DOHH2 (cell line): Measurements from ENCODE around the gene APOLD1.
A peak's percentile ranks its signal among the peaks of the same experiment; 100 is the strongest.

Experiments used
- H3F3A ChIP-seq: fragments of 200-600 bp; sonication (generic), shearing (Covaris generic); 2 replicates; pipeline ENCODE4 v1.6.0; 2016; ENCODE audit warnings: antibody characterized with exemption, mild to moderate bottlenecking; ENCODE audit not compliant: control insufficient read depth, insufficient read depth
- H3K27ac ChIP-seq: fragments of 200-600 bp; sonication (generic); 2 replicates; pipeline ENCODE4 v1.5.1; 2014; ENCODE audit warnings: low read depth, mild to moderate bottlenecking, low read length, moderate library complexity
- H3K27me3 ChIP-seq: fragments of 200-600 bp; sonication (generic); 2 replicates; pipeline ENCODE4 v1.6.1; 2014; ENCODE audit warnings: mild to moderate bottlenecking, low read length, mixed read lengths; ENCODE audit not compliant: control insufficient read depth
- H3K36me3 ChIP-seq: fragments of 200-600 bp; sonication (generic); 2 replicates; pipeline ENCODE4 v1.6.1; 2014; ENCODE audit warnings: mild to moderate bottlenecking, low read length, moderate library complexity, mixed read lengths; ENCODE audit not compliant: control insufficient read depth
- H3K4me1 ChIP-seq: fragments of 200-600 bp; sonication (generic); 2 replicates; pipeline ENCODE4 v1.6.1; 2014; ENCODE audit warnings: mild to moderate bottlenecking, low read length, mixed read lengths; ENCODE audit not compliant: control insufficient read depth
- H3K4me2 ChIP-seq: fragments of 200-600 bp; sonication (generic); 2 replicates; pipeline ENCODE4 v1.6.0; 2014; ENCODE audit warnings: mild to moderate bottlenecking, low read length, moderate library complexity
- H3K4me3 ChIP-seq: fragments of 200-600 bp; sonication (generic); 2 replicates; pipeline ENCODE4 v1.5.1; 2014; ENCODE audit warnings: mild to moderate bottlenecking, low read length, mixed read lengths
- H3K79me2 ChIP-seq: fragments of 200-600 bp; sonication (generic); 2 replicates; pipeline ENCODE4 v1.6.1; 2014; ENCODE audit warnings: mild to moderate bottlenecking, low read length, mixed read lengths; ENCODE audit not compliant: control insufficient read depth
- H3K9me2 ChIP-seq: fragments of 200-600 bp; sonication (generic); replicated peaks from 2 replicates; pipeline ENCODE4 v1.6.1; 2014; ENCODE audit warnings: mild to moderate bottlenecking, low read length, mixed read lengths; ENCODE audit not compliant: control insufficient read depth
- H3K9me3 ChIP-seq: fragments of 200-600 bp; sonication (generic); 2 replicates; pipeline ENCODE4 v1.6.1; 2014; ENCODE audit warnings: antibody characterized with exemption, low read length, mixed read lengths; ENCODE audit not compliant: control insufficient read depth, insufficient read depth
- H4K20me1 ChIP-seq: fragments of 200-600 bp; sonication (generic); 2 replicates; pipeline ENCODE4 v1.6.0; 2014; ENCODE audit warnings: low read depth, mild to moderate bottlenecking, antibody characterized with exemption, low read length, moderate library complexity; ENCODE audit not compliant: control insufficient read depth, insufficient read depth
- CTCF ChIP-seq: fragments of 200-600 bp; sonication (generic); IDR thresholded peaks from one replicate; pipeline ENCODE4 v1.5.1; 2014; ENCODE audit warnings: antibody characterized with exemption, mild to moderate bottlenecking, low read depth, low read length; ENCODE audit not compliant: poor library complexity, severe bottlenecking
- EZH2phosphoT487 ChIP-seq: fragments of 200-600 bp; sonication (generic); IDR thresholded peaks from 2 replicates; pipeline ENCODE4 v1.6.1; 2017; ENCODE audit warnings: borderline replicate concordance, mild to moderate bottlenecking, antibody characterized with exemption, low read length, moderate library complexity, mixed read lengths

APOLD1 gene

GRCh38 chr12:12811343-12811742, 25.9 kb downstream of the APOLD1 start:
- Histone ChIP-seq H3K9me3 (no peaks in the 10 kb centered on the region), H3K27me3 (no peaks in the 10 kb centered on the region), H3K4me3 (no peak overlapping the region), H4K20me1 (no peaks in the 10 kb centered on the region), H3K79me2 (peaks cover 32% of the 10 kb centered on the region), H3K27ac (no peak overlapping the region), H3K36me3 (peaks cover 25% of the 10 kb centered on the region), H3K4me2 (no peak overlapping the region), H3F3A (no peaks in the 10 kb centered on the region), H3K9me2 (no peaks in the 10 kb centered on the region), H3K4me1 (peaks cover 46% of the 10 kb centered on the region)
- no peak for TF ChIP-seq CTCF
- no peak for TF ChIP-seq EZH2phosphoT487

DNA sequence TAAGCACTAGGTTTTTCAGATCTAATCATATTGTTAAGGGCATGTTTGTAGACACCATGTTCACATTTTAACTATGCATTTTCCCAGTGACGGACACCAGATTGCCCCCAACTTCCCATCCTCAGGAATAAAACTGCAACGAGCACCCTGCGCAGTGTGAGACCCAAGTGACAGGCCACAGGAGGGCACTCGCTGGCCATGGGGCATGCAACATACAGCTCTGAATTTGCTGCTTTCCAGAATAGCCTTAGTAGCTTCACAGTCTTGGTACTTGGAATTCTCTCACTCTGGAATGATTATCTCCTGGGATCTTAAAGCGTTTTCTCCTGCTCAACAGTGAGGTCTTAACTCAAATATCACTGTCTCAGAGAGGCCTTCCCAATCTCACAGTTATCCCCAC, 26.7 kb downstream of the APOLD1 start:
- Histone ChIP-seq H3K4me1 (peaks cover 47% of the 10 kb centered on the region), H3K9me3 (no peaks in the 10 kb centered on the region), H3K27ac (no peak overlapping the region), H3K27me3 (no peaks in the 10 kb centered on the region), H4K20me1 (no peaks in the 10 kb centered on the region), H3K36me3 (peaks cover 33% of the 10 kb centered on the region), H3K4me3 (no peak overlapping the region), H3F3A (no peaks in the 10 kb centered on the region), H3K4me2 (no peak overlapping the region), H3K79me2 (peaks cover 41% of the 10 kb centered on the region), H3K9me2 (no peaks in the 10 kb centered on the region)
- no peak for TF ChIP-seq CTCF
- TF ChIP-seq EZH2phosphoT487 = no peak

DNA sequence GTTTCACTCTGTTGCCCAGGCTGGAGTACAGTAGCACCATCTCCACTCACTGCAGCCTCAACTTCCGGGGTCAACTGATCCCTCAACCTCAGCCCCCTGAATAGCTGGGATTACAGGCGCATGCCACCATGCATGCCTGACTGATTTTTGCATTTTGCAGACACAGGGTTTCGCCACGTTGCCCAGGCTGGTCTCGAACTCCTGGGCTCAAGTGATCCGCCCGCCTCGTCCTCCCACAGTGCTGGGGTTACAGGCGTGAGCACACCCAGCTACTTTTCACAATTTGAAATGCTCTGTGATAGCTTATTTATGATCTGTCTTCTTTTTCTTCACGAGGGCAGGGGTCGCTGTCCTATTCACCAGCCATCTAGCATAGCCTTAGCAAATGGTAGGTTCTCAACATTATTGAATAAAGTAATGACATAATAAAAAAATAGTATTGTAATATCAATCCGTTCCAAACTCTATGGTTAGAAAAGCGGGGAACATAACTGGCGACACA, 27.2 kb downstream of the APOLD1 start:
- Histone ChIP-seq H3K9me2 (no peaks in the 10 kb centered on the region), H4K20me1 (no peaks in the 10 kb centered on the region), H3K79me2 (peaks cover 45% of the 10 kb centered on the region), H3K4me2 (peak overlapping the region; percentile 75; the same call in 1 of the 2 replicates), H3K4me1 (peaks cover 42% of the 10 kb centered on the region), H3F3A (no peaks in the 10 kb centered on the region), H3K27me3 (no peaks in the 10 kb centered on the region), H3K9me3 (no peaks in the 10 kb centered on the region), H3K27ac (no peak overlapping the region), H3K4me3 (no peak overlapping the region), H3K36me3 (peaks cover 38% of the 10 kb centered on the region)
- TF ChIP-seq EZH2phosphoT487 (no peak), CTCF (no peak)
